MM.1S (cell line): Measurements from ENCODE around the gene GPR61.

Experiments
- DNase-seq: peaks from one replicate; pipeline ENCODE4 v3.0.0-alpha.2; 2015
- H2AFZ ChIP-seq: fragments of 300-600 bp; sonication (generic); 2 replicates; pipeline ENCODE4 v1.6.0; 2016; ENCODE audit warnings: antibody characterized with exemption, low read length
- H3F3A ChIP-seq: fragments of 300-600 bp; sonication (generic); 2 replicates; pipeline ENCODE4 v1.6.1; 2016; ENCODE audit warnings: mild to moderate bottlenecking, antibody characterized with exemption, low read length, moderate library complexity, mixed read lengths; ENCODE audit not compliant: insufficient read depth
- H3K27ac ChIP-seq: fragments of 300-600 bp; sonication (generic); 2 replicates; pipeline ENCODE4 v1.5.1; 2016; ENCODE audit warnings: mild to moderate bottlenecking, low read length
- H3K27me3 ChIP-seq: fragments of 300-600 bp; sonication (generic); replicated peaks from 2 replicates; pipeline ENCODE4 v1.6.0; 2016; ENCODE audit warnings: low read length; ENCODE audit not compliant: insufficient read depth
- H3K36me3 ChIP-seq: fragments of 300-600 bp; sonication (generic); replicated peaks from 2 replicates; pipeline ENCODE4 v1.6.1; 2016; ENCODE audit warnings: mild to moderate bottlenecking, low read length, mixed read lengths; ENCODE audit not compliant: insufficient read depth
- H3K4me1 ChIP-seq: fragments of 300-600 bp; sonication (generic); 2 replicates; pipeline ENCODE4 v1.6.1; 2016; ENCODE audit warnings: low read length, mixed read lengths
- H3K4me2 ChIP-seq: fragments of 300-600 bp; sonication (generic); 2 replicates; pipeline ENCODE4 v1.6.0; 2016; ENCODE audit warnings: low read depth, low read length
- H3K4me3 ChIP-seq: fragments of 300-600 bp; sonication (generic); 2 replicates; pipeline ENCODE4 v1.5.1; 2016; ENCODE audit warnings: low read length, mixed read lengths
- H3K79me2 ChIP-seq: fragments of 300-600 bp; sonication (generic); 2 replicates; pipeline ENCODE4 v1.6.1; 2016; ENCODE audit warnings: mixed run types, low read length, mixed read lengths
- H3K9ac ChIP-seq: fragments of 300-600 bp; sonication (generic); 2 replicates; pipeline ENCODE4 v1.6.1; 2016; ENCODE audit warnings: low read length, mixed read lengths
- H3K9me2 ChIP-seq: fragments of 300-600 bp; sonication (generic); replicated peaks from 2 replicates; pipeline ENCODE4 v1.6.1; 2016; ENCODE audit warnings: mild to moderate bottlenecking, low read length, mixed read lengths; ENCODE audit not compliant: insufficient read depth
- H3K9me3 ChIP-seq: fragments of 300-600 bp; sonication (generic); replicated peaks from 2 replicates; pipeline ENCODE4 v1.6.1; 2016; ENCODE audit warnings: mild to moderate bottlenecking, low read length, mixed read lengths; ENCODE audit not compliant: insufficient read depth
- H4K20me1 ChIP-seq: fragments of 300-600 bp; sonication (generic); 2 replicates; pipeline ENCODE4 v1.6.1; 2016; ENCODE audit warnings: mild to moderate bottlenecking, low read length, moderate library complexity, mixed read lengths; ENCODE audit not compliant: insufficient read depth
- CTCF ChIP-seq: fragments of 300-600 bp; sonication (generic); IDR thresholded peaks from 2 replicates; pipeline ENCODE4 v1.5.1; 2016; ENCODE audit warnings: antibody characterized with exemption, low read length, mixed read lengths
- EZH2 ChIP-seq: fragments of 300-600 bp; sonication (generic); optimal IDR thresholded peaks from 2 replicates; pipeline ENCODE3; 2017; ENCODE audit warnings: low read depth, mild to moderate bottlenecking, antibody characterized with exemption, low read length, mixed read lengths
- EZH2phosphoT487 ChIP-seq: fragments of 300-600 bp; sonication (generic); IDR thresholded peaks from 2 replicates; pipeline ENCODE4 v1.6.1; 2018; ENCODE audit warnings: antibody characterized with exemption, low read length

Gene GPR61

DNA sequence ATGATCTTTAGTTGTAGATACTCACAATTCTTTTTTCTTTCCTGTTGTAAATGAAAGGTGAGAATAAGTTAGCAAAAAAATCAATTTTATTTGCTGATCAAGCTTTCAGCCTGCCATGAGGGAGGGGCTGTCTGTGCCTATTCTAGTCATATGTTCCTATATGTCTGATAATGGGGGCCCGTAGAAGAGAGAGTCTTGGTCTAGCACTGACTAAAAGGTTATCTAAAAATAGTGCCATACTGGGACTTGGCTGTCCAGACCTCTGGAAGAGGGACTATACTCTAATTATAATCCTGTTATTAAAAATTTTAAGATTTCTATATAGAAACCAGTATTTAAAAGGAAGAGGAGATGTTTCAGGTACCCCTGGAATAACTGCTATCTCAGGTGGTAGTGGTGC, 27.3 kb downstream of the GPR61 start:
- TF ChIP-seq CTCF, result no peak
- no peak for TF ChIP-seq EZH2
- TF ChIP-seq EZH2phosphoT487, result no peak
- 0 out of 2 replicates have a peak, but pooled peaks cover 3% of the 10 kb centered on the region for H4K20me1 ChIP-seq

GRCh38 chr1:109567877-109568672, 28.4 kb downstream of the GPR61 start:
- H3K27ac ChIP-seq, result no peak overlapping the region
- no peak overlapping the region for H3K4me2 ChIP-seq
- no peak for TF ChIP-seq CTCF
- TF ChIP-seq EZH2phosphoT487, result no peak
- no peak for TF ChIP-seq EZH2

More for the DNA sequence above, 27.3 kb downstream of the GPR61 start:
- Histone ChIP-seq H3K27ac (no peak overlapping the region), H3K79me2 (peaks cover 94% of the 10 kb centered on the region), H3K4me3 (no peak overlapping the region), H3K27me3 (no peaks in the 10 kb centered on the region), H3K36me3 (no peaks in the 10 kb centered on the region), H3K4me2 (no peak overlapping the region), H3K9me3 (no peaks in the 10 kb centered on the region), H2AFZ (no peak overlapping the region), H3K4me1 (peaks cover 16% of the 10 kb centered on the region), H3K9ac (no peak overlapping the region), H3F3A (no peaks in the 10 kb centered on the region), H3K9me2 (no peaks in the 10 kb centered on the region)
- no peak for DNase-seq

GRCh38 chr1:109569323-109569722, 29.7 kb downstream of the GPR61 start:
- H3K4me3 ChIP-seq, result no peak overlapping the region
- no peak overlapping the region for H3K27ac ChIP-seq
- no peaks in the 10 kb centered on the region for H3K27me3 ChIP-seq
- H3K4me1 ChIP-seq, result peaks cover 10% of the 10 kb centered on the region
- H4K20me1 ChIP-seq, result 0 out of 2 replicates have a peak, but pooled peaks cover 1% of the 10 kb centered on the region
- TF ChIP-seq EZH2phosphoT487 (no peak), CTCF (no peak), EZH2 (no peak)
- H3K9me3 ChIP-seq, result no peaks in the 10 kb centered on the region
- no peaks in the 10 kb centered on the region for H3F3A ChIP-seq
- H3K4me2 ChIP-seq, result no peak overlapping the region
- peaks cover 81% of the 10 kb centered on the region for H3K79me2 ChIP-seq
- no peak for DNase-seq
- H3K9ac ChIP-seq, result no peak overlapping the region
- no peaks in the 10 kb centered on the region for H3K9me2 ChIP-seq
- H2AFZ ChIP-seq, result no peak overlapping the region
- no peaks in the 10 kb centered on the region for H3K36me3 ChIP-seq

More at GRCh38 chr1:109567877-109568672, 28.4 kb downstream of the GPR61 start:
- Histone ChIP-seq H3K4me1 (peaks cover 16% of the 10 kb centered on the region), H3K79me2 (peaks cover 92% of the 10 kb centered on the region), H3F3A (no peaks in the 10 kb centered on the region), H3K36me3 (no peaks in the 10 kb centered on the region), H3K9ac (no peak overlapping the region), H2AFZ (no peak overlapping the region), H4K20me1 (0 out of 2 replicates have a peak, but pooled peaks cover 3% of the 10 kb centered on the region), H3K27me3 (no peaks in the 10 kb centered on the region), H3K9me2 (no peaks in the 10 kb centered on the region), H3K4me3 (no peak overlapping the region), H3K9me3 (no peaks in the 10 kb centered on the region)
- no peak for DNase-seq
